Measurements from ENCODE around the gene STK39.
"Not testable (repeated sequence)": the region's sequence is repeated elsewhere in the genome, so short reads cannot be mapped to it uniquely, and the experiment has no call there.

The STK39 gene

GRCh38 chr2:168134485-168134884 is 112.9 kb downstream of the STK39 start:
- DNase-seq = no peak

GRCh38 chr2:168132389-168132788 is 115.0 kb downstream of the STK39 start:
- no peak for DNase-seq

- no peak for DNase-seq
These were observed 117.0 kb downstream of the STK39 start for GRCh38 chr2:168130346-168130745.

- no peak for DNase-seq
These were observed 120.0 kb downstream of the STK39 start for GRCh38 chr2:168127371-168127770.

- DNase-seq = not testable (repeated sequence)
These were observed 125.2 kb downstream of the STK39 start for GRCh38 chr2:168122210-168122609.

- DNase-seq = no peak
These were observed 126.7 kb downstream of the STK39 start for GRCh38 chr2:168120730-168121129.

- DNase-seq = no peak
These were observed 127.1 kb downstream of the STK39 start for GRCh38 chr2:168120310-168120709.

GRCh38 chr2:168119515-168120141 is 127.8 kb downstream of the STK39 start:
- DNase-seq = no peak

- no peak for DNase-seq
These were observed 128.5 kb downstream of the STK39 start for GRCh38 chr2:168118733-168119514.

- no peak for DNase-seq
These were observed 130.9 kb downstream of the STK39 start for GRCh38 chr2:168116448-168116847.

GRCh38 chr2:168114619-168115018 is 132.8 kb downstream of the STK39 start:
- no peak for DNase-seq

GRCh38 chr2:168114040-168114439 is 133.4 kb downstream of the STK39 start:
- no peak for DNase-seq

- no peak for DNase-seq
These were observed 140.1 kb downstream of the STK39 start for GRCh38 chr2:168107322-168107721.

- DNase-seq = no peak
These were observed 142.2 kb downstream of the STK39 start for GRCh38 chr2:168105127-168105683.

- no peak for DNase-seq
These were observed 150.0 kb downstream of the STK39 start for GRCh38 chr2:168097431-168097830.

- DNase-seq = no peak
These were observed 151.2 kb downstream of the STK39 start for GRCh38 chr2:168096158-168096557.

GRCh38 chr2:168091986-168092385 is 155.4 kb downstream of the STK39 start:
- no peak for DNase-seq

GRCh38 chr2:168090366-168091135 is 156.8 kb downstream of the STK39 start:
- no peak for DNase-seq

- DNase-seq = no peak
These were observed 158.2 kb downstream of the STK39 start for GRCh38 chr2:168089200-168089599.

- DNase-seq = no peak
These were observed 160.0 kb downstream of the STK39 start for GRCh38 chr2:168087401-168087800.

- DNase-seq = no peak
These were observed 160.5 kb downstream of the STK39 start for GRCh38 chr2:168086851-168087250.

- DNase-seq = no peak
These were observed 161.5 kb downstream of the STK39 start for GRCh38 chr2:168085801-168086361.

- no peak for DNase-seq
These were observed 163.1 kb downstream of the STK39 start for GRCh38 chr2:168084288-168084687.
